Stimulated activated CD4-positive, alpha-beta T cell treated with anti-CD3 and anti-CD28 coated beads, Interleukin-4, amount 100 ng/mL, for 4 hours (primary cell): Measurements from ENCODE around the gene PPP2R1B.
"Not testable (repeated sequence)": the region's sequence is repeated elsewhere in the genome, so short reads cannot be mapped to it uniquely, and the experiment has no call there.

Experiments used
- DNase-seq, 2 experiments: peaks; one replicate each; pipeline ENCODE4 v3.0.0-alpha.2; 2020

PPP2R1B gene

GRCh38 chr11:111782109-111782741 lies 16.0 kb upstream of the PPP2R1B start:
- DNase-seq: no peak

DNA sequence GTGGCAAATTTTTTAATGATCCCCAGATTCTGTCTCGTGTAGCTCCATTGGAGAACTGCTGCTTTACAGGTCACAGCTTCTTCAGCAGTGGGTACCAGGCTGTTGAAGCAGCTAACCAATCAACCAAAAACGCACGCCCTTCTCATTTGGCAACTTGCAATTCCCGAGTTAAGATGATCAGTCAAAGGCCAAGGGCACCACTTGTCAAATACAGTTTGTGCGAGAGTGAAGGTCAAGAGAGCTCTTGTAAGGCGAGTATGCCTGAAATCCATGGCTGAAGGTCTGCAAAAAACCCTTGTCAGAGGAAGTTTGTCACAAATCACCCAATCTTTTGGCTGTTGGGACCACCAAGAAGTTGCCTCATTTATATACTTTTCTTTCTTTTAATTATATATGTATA lies 12.9 kb upstream of the PPP2R1B start:
- DNase-seq: no peak

DNA sequence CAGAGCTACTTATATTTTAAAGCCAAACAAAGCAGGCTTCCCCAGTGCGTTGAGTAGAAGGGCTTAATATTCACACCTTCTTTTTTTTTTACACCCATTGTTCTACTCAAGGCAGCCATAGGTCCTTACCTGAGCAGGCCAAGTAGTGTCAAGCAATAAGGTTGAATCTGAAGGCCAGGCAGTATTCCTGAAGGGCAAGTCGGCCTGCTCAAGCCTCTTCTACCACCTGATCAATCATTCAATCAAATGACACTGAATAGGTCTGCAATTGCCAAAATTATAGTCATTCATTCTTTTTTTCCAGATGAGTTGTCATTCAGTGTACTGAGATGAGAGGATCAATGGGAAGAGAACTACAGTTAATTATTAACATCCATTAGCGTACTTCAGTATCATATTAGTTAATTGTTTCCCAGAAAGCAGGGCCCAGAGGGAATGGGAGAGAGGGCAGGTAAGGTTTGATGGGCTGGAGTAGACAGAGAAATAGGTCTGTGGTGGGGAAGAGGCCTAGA lies 11.9 kb upstream of the PPP2R1B start:
- no peak for DNase-seq

DNA sequence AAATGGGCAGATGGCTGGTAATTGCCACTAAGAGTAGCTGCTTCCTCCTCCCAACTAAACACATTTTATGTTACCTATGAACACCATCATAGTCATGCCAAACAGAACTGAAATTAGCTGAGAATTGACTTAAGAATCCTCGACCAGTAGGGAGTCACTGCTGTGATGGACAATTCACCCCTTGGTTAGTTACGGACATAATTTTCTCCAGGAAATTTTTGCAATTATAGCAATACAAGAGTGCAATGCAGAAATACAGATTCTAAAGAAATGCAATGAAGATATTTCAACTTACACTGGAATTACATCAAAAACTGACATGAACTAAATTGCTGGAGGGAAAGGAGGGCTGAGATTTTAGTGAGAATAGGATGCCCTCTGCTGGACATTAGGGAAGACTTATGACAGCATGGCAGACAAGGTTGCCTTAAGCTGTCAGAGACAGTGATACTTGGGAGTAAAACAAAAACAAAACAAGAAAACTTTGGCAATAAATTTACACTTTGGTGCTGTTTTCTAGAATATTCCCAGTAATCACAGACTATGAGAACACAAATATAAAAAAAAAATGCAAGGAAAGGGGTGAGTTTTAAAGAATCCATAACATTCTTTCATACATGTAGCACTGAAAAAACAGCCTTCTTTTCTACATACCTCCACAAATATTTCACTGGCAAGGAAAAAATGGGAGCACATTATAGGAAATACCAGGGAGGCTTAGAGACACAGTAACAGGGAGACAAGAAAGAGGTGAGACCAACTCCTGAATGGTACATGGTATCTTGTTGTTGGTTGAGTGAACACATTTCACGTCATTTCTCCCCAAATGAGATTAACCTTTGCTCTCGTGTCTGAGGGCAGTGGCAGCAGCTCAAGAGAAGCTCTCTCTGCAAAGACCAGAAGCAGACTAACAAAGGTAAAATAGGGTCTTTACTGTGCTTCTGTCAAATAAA lies 11.2 kb upstream of the PPP2R1B start:
- DNase-seq: peak in 1 of 2 experiments; percentile 4

DNA sequence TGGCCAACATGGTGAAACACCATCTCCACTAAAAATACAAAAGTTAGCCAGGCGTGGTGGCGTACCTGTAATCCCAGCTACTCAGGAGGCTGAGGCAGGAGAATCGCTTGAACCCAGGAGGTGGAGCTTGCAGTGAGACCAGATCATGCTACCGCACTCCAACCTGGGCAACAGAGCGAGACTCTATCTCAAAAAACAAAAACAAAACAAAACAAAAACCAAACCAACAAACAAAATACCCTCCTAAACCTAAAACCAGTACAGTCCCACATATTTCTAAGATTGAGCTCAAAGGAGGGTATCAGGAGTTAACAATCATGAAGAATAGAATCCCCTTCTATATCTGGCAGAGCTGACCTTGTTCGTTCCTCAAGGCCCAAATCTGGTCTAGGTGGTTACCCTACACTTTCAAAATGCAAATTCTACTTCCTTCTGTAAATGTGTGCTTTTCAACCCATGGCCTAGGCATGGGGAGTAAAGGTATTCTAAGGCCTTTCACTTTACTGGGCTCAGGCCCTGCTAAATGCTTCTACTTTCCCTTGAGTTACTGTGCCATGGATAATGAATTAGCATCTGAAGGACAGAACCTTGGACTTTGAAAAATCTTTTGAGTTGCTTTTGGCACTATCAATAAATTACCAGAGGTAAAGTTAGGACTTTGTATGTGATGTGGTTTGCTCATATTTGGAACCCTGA lies 10.4 kb upstream of the PPP2R1B start:
- no peak for DNase-seq

DNA sequence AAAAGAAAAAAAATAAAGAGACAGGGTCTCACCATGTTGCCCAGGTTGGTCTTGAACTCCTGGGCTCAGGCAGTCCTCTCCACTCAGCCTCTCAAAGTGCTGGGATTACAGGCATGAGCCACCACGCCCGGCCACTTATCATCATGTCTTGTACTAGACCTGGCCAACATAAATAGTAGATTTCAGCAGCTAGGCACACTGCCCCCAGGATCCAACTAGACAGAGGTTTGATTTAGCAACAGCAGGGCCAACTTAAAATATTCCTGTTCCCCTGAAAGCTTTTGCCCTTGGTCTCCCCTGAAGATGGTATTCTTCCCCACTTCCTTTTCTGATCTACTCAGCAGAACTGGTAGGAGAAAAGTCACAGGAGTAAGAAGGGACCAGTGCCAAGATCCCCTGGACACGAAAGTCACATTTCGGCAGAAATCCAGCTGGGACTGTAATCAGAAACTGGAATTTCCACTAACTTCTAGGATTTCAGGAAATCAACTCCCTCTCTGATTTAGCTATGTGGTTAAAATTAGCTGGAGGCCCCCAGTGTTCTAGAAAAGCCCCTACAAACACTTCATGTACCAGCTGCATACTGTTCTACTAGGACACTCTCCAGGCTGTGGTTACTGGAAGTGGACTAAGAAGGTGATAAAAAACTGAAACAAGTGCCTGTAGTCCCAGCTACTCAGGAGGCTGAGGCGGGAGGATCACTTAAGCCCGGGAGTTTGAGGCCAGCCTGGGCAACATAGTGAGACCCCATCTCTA lies 8.9 kb upstream of the PPP2R1B start:
- no peak for DNase-seq

DNA sequence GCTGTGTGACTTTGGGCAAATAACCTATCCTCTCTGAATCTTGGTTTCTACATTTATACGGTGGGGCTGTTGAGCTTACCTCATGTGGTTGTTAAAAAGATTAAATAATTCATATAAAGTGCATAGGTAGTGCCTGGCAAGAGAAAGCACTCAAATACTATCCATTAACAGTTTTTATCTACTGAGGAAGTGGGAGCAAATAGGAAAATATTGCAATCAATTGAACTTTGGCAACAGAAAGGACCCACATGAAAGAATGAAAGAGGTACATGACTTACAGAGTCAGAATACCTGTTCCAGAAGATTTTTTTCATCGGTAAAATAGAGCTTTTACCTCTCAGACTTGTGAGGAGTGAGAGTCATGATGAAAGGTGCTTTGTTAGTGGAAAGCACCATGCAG lies 6.3 kb upstream of the PPP2R1B start:
- DNase-seq: no peak

DNA sequence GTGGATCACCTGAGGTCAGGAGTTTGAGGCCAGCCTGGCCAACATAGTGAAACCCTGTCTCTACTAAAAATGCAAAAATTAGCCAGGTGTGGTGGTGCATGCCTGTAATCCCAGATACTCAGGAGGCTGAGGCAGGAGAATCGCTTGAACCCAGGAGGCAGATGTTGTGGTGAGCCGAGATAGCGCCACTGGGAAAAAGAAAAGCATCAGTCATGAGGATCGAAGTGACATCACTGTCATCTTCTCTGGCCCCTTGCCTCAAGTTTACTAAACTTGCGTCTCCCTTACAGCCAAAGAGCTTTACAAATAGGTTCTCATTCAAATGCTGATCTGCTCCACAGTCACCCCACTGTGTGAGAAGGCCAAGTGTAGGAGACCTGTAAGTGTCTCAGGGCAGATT lies 5.0 kb upstream of the PPP2R1B start:
- DNase-seq: not testable (repeated sequence)

DNA sequence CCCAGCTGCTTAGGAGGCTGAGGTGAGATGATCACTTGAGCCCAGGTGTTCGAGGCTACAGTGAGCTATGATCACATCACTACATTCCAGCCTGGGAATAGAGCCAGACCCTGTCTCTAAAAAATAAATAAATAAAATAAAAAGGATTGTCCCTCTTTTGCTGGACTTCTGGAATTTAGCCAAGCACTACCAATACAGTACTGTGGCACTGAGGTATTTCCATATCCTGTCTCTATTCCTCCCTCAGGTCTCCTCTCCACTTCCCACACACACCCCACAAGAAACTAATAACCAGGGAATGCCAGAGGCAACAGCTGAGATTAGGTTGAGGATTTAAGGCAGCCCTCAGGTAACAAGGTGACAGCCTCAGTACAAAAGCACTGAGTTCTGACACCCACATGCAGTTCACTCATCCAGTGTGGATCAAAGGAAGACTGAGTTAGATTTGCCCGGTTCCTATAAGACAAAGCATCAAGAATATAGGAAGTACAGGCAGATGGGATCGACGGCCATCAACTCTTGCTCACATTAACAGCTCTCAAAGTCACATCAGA lies 4.5 kb upstream of the PPP2R1B start:
- DNase-seq: no peak

GRCh38 chr11:111766834-111767142 lies 599 bp upstream of the PPP2R1B start:
- DNase-seq: no peak

DNA sequence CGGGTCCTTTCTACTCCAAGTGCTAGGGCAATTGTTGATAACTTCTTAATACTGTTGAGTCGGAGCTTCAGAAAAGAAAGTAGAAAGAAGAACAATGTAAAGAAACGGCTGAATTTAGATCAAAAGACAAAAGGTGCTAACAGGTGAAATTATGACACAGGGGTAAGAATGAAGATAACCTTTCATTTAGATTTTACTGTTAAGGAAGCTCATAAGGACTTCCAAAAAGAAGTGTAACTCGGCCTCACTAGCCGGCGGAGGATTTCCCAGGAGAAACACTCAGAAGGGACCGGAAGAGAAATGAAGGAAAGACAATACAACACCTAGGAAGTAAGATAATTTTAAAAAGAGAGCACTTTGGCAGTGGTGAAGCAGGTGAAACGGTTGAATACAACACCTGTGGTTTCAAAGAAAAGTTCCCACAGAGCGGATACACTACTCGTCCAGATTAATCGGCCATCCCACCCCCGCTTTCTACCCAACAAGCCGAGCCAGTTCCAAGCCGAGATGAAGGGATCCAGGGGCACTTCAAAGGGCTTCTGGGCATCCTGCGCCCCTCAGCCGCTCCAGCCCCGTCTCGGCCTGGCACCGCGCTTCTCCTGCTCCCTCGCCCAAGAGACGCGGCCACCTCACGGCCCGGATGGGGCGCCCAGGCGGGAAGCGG lies 737 bp downstream of the PPP2R1B start:
- no peak for DNase-seq

DNA sequence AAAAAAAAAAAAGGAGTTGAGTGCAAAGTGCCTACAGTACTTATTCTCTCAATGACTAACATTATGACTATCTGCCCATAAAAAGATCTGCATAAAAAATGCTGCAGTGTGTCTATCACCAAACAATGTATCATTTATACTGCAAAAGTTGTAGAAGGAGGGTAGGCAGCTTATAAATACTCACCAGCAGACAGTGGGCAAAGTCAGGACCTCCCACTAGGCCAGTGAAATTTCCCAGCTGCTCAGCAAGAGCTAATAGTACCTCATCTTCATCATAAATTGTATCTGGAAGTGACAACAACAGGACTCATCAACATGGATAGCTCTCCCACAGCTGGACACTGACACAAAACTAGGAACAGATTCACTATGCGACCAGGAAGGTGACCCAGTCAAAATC lies 1.6 kb downstream of the PPP2R1B start:
- DNase-seq: no peak

- no peak for DNase-seq
Observed at GRCh38 chr11:111762981-111763643, 3.1 kb downstream of the PPP2R1B start.

DNA sequence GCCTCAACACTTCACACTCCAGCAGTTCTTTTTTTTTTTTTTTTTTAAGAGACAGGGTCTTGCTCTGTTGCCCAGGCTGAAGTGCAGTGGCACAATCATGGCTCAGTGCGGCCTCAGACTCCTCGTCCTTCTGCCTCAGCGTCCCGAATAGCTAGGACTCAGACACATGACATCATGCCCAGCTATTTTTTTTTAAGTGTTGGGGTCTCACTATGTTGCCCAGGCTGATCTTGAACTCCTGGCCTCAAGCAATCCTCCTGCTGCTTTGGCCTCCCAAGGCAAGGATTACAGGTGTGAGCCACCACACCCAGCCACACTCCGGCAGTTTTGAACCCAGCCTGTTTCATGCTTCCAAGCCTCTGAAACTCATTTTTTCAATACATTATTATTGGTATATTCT lies 3.7 kb downstream of the PPP2R1B start:
- no peak for DNase-seq

DNA sequence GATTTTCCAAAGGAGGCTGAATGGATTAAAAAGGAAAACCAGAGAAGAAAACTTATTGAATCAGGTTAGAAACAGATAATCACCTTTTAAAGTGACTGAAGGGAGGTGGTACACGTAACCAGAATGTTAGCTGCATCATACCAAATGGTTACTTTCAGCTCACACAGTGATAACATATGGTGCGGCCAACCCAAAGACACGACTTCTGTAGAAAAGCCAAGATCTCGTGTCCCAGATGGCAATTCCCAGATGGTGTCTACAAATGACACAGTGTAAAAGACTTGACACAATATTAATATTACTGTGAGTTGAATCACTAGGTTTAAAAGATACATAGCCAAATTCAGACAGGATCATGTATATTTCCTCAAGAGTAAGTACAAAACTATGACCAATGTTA lies 5.2 kb downstream of the PPP2R1B start:
- DNase-seq: no peak

GRCh38 chr11:111759778-111760407 lies 6.3 kb downstream of the PPP2R1B start:
- no peak for DNase-seq

- no peak for DNase-seq
Observed at GRCh38 chr11:111759376-111759775, 6.8 kb downstream of the PPP2R1B start.

DNA sequence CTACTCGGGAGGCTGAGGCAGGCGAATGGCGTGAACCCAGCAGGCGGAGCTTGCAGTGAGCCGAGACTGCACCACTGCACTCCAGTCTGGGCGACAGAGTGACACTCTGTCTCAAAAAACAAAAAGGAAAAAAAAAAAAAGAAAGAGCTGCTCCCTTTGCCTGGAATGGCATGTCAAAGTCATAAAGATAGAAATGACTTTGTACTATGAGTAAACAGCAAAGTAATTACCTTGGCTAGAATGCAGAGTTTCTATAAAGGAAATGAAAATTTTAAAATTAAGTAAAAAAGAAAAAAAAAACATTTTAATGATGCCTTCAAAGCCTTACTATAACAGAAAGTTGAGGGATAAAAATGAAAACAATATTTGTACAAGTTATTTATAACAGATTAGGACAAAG lies 10.1 kb downstream of the PPP2R1B start:
- no peak for DNase-seq

DNA sequence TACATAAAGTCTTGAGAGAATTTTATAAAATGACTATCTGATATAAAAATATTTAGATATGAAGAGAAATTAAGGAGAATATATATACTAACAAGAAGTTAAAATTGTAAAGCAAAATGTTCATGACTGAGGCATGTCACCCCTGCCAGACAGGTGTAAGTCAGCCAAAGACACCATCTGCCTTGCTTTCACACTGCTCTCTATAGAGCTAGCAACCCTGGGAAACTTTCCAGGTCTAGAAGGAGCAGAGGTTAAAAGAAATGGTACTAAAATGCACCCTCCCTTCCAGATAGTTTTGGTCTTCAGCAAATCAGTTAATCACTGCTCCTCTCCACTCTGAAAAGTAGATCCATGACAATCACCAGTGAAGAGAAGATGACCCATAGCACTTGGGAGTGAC lies 16.5 kb downstream of the PPP2R1B start:
- no peak for DNase-seq

DNA sequence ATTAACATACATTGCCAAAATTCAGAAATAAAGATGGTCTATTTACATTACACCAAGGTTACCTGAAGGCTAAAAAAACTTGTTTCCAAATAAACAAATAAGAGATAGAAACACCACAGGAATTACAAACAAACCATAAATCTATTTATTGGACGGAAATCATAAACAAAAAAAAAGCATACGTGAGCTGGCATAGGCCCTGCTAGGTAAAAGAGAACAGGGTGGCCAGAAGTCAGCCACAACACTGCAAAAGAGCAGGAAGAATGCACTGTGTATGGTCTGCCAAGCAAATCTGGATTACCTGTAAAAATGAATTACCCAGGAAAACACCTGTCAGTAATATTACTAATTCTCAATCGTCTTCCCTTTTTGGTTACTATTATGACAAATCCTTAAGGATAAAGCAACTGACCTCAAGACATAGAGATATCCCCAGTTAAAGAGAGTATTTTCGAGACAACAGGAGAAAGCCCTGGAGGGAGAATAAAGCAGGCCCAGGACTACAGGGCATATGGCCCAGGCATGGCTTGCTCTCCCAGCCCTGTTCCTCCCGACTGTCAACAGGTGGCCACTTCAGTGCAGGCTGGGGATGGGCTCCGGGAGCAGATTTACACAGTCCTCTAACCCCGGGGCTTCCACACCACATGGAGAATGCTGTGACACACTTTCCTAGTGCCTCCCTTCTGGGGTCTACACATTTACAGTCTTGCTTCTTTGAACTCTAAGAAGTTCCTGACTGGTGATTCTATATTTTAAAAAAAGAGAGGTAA lies 18.0 kb downstream of the PPP2R1B start:
- no peak for DNase-seq
